Measurements from ENCODE around the gene ANKRD34A.
A peak's percentile ranks its signal among the peaks of the same experiment; 100 is the strongest.
"Not testable (repeated sequence)": the region's sequence is repeated elsewhere in the genome, so short reads cannot be mapped to it uniquely, and the experiment has no call there.

Gene ANKRD34A

GRCh38 chr1:145942871-145943270, 21.5 kb downstream of the ANKRD34A start:
- DNase-seq: no peak

- no peak for DNase-seq
Measured at GRCh38 chr1:145942405-145942804, 22.0 kb downstream of the ANKRD34A start.

- DNase-seq: no peak
Measured at GRCh38 chr1:145937436-145937835, 26.9 kb downstream of the ANKRD34A start.

- DNase-seq: no peak
Measured at GRCh38 chr1:145936247-145936646, 28.1 kb downstream of the ANKRD34A start.

GRCh38 chr1:145935708-145936107, 28.7 kb downstream of the ANKRD34A start:
- no peak for DNase-seq

- not testable (repeated sequence) for DNase-seq
Measured at GRCh38 chr1:145932522-145933009, 31.8 kb downstream of the ANKRD34A start.

GRCh38 chr1:145927916-145928643, 36.3 kb downstream of the ANKRD34A start:
- no peak for DNase-seq

- DNase-seq: peak; percentile 94
Measured at GRCh38 chr1:145927063-145927886, 37.1 kb downstream of the ANKRD34A start, which contains the start of gene RBM8A. TSS of gene RBM8A (minus strand) at chr1:145927484. CDS start at chr1:145927426, 58 bp downstream.

GRCh38 chr1:145926686-145927062, 37.7 kb downstream of the ANKRD34A start:
- DNase-seq: no peak

- DNase-seq: no peak
Measured at GRCh38 chr1:145922266-145922665, 42.1 kb downstream of the ANKRD34A start.

- not testable (repeated sequence) for DNase-seq
Measured at GRCh38 chr1:145920297-145920696, 44.1 kb downstream of the ANKRD34A start.

- DNase-seq: no peak
Measured at GRCh38 chr1:145918992-145919939, 45.1 kb downstream of the ANKRD34A start.

GRCh38 chr1:145918144-145918991, 46.0 kb downstream of the ANKRD34A start, which contains the start of gene PEX11B:
TSS of gene PEX11B (minus strand) at chr1:145918717. CDS start at chr1:145918688, 29 bp downstream.
- DNase-seq: peak; percentile 93

- DNase-seq: no peak
Measured at GRCh38 chr1:145917595-145917994, 46.8 kb downstream of the ANKRD34A start.

- DNase-seq: no peak
Measured at GRCh38 chr1:145916745-145917144, 47.6 kb downstream of the ANKRD34A start.

- DNase-seq: no peak
Measured at GRCh38 chr1:145912128-145912641, 52.2 kb downstream of the ANKRD34A start.

All from right forelimb (tissue), 1 donor.